ENCODE measurements around the gene DCAF4. TPM values are rescaled to one million over a fixed set of nuclear protein-coding genes. Genes with fewer than 3 reads are reported as not detected.

DCAF4 gene
- total RNA-seq, 1 donor, result 21.0 TPM

GRCh38 chr14:72996916-72997315 lies 70.7 kb downstream of the DCAF4 start:
- no peak overlapping the region for H3K4me3 ChIP-seq (ENCODE audit: insufficient read depth, low read length)
- no peak overlapping the region for H3K27ac ChIP-seq (ENCODE audit: low read depth, low read length)
- H3K9me3 ChIP-seq (ENCODE audit: low read depth, low read length), result no peaks in the 10 kb centered on the region
- TF ChIP-seq, protein P1, sequence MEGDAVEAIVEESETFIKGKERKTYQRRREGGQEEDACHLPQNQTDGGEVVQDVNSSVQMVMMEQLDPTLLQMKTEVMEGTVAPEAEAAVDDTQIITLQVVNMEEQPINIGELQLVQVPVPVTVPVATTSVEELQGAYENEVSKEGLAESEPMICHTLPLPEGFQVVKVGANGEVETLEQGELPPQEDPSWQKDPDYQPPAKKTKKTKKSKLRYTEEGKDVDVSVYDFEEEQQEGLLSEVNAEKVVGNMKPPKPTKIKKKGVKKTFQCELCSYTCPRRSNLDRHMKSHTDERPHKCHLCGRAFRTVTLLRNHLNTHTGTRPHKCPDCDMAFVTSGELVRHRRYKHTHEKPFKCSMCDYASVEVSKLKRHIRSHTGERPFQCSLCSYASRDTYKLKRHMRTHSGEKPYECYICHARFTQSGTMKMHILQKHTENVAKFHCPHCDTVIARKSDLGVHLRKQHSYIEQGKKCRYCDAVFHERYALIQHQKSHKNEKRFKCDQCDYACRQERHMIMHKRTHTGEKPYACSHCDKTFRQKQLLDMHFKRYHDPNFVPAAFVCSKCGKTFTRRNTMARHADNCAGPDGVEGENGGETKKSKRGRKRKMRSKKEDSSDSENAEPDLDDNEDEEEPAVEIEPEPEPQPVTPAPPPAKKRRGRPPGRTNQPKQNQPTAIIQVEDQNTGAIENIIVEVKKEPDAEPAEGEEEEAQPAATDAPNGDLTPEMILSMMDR (IDR thresholded peaks at IDR 0.05; ENCODE audit: extremely low read depth, low read depth, low read length), result no peak
- DNase-seq (ENCODE audit: insufficient read length, low spot score, missing footprints), result no peak
- H4K20me1 ChIP-seq (ENCODE audit: insufficient read depth, low read length), result peaks cover 8% of the 10 kb centered on the region
- peaks cover 29% of the 10 kb centered on the region for H3K36me3 ChIP-seq (ENCODE audit: insufficient read depth, low read length)
- no peak overlapping the region for H3K4me2 ChIP-seq (ENCODE audit: insufficient read depth, low read length)
- no peak overlapping the region for H2AFZ ChIP-seq (ENCODE audit: low read length)
- peaks cover 32% of the 10 kb centered on the region for H3K79me2 ChIP-seq (ENCODE audit: insufficient read depth, low read length)
- no peaks in the 10 kb centered on the region for H3K27me3 ChIP-seq (ENCODE audit: insufficient read depth, low read length)
- H3K4me1 ChIP-seq (ENCODE audit: insufficient read depth, low read length), result peaks cover under 1% of the 10 kb centered on the region

GRCh38 chr14:72998252-72998903 lies 72.1 kb downstream of the DCAF4 start:
- peaks cover 12% of the 10 kb centered on the region for H4K20me1 ChIP-seq (ENCODE audit: insufficient read depth, low read length)
- no peak overlapping the region for H3K27ac ChIP-seq (ENCODE audit: low read depth, low read length)
- TF ChIP-seq, protein P1 (IDR thresholded peaks at IDR 0.05; ENCODE audit: extremely low read depth, low read depth, low read length), result no peak
- no peak overlapping the region for H3K4me3 ChIP-seq (ENCODE audit: insufficient read depth, low read length)
- H3K9me3 ChIP-seq (ENCODE audit: low read depth, low read length), result no peaks in the 10 kb centered on the region
- peaks cover 39% of the 10 kb centered on the region for H3K79me2 ChIP-seq (ENCODE audit: insufficient read depth, low read length)
- H3K4me2 ChIP-seq (ENCODE audit: insufficient read depth, low read length), result no peak overlapping the region
- H3K36me3 ChIP-seq (ENCODE audit: insufficient read depth, low read length), result peaks cover 18% of the 10 kb centered on the region
- no peak overlapping the region for H2AFZ ChIP-seq (ENCODE audit: low read length)
- H3K27me3 ChIP-seq (ENCODE audit: insufficient read depth, low read length), result no peaks in the 10 kb centered on the region
- H3K4me1 ChIP-seq (ENCODE audit: insufficient read depth, low read length), result peaks cover 7% of the 10 kb centered on the region
- no peak for DNase-seq (ENCODE audit: insufficient read length, low spot score, missing footprints)

GRCh38 chr14:72999316-72999715 lies 73.1 kb downstream of the DCAF4 start:
- Histone ChIP-seq H4K20me1 (ENCODE audit: insufficient read depth, low read length) (peaks cover 16% of the 10 kb centered on the region), H3K79me2 (ENCODE audit: insufficient read depth, low read length) (peaks cover 48% of the 10 kb centered on the region), H3K4me3 (ENCODE audit: insufficient read depth, low read length) (no peak overlapping the region), H3K4me2 (ENCODE audit: insufficient read depth, low read length) (no peak overlapping the region), H3K27me3 (ENCODE audit: insufficient read depth, low read length) (no peaks in the 10 kb centered on the region), H3K36me3 (ENCODE audit: insufficient read depth, low read length) (peaks cover 18% of the 10 kb centered on the region), H3K27ac (ENCODE audit: low read depth, low read length) (no peak overlapping the region), H3K9me3 (ENCODE audit: low read depth, low read length) (no peaks in the 10 kb centered on the region), H3K4me1 (ENCODE audit: insufficient read depth, low read length) (peaks cover 7% of the 10 kb centered on the region), H2AFZ (ENCODE audit: low read length) (no peak overlapping the region)
- no peak for DNase-seq (ENCODE audit: insufficient read length, low spot score, missing footprints)
- TF ChIP-seq, protein P1 (IDR thresholded peaks at IDR 0.05; ENCODE audit: extremely low read depth, low read depth, low read length), result no peak

DNA sequence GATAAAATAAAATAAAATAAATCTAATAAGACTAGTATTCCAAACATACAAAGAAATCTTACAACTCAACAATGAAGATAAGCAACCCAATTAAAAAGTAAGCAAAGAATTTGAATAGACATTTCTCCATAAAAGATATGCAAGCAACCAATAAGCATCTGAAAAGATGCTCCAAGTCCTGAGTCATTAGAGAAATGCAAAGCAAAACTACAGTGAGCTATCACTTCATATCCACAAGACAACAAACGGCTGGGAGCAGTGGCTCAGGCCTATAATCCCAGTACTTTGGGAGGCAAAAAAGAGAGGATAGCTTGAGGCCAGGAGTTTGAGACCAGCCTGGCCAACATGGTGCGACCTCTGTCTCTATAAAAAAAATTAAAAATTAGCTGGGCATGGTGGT lies 73.8 kb downstream of the DCAF4 start:
- Histone ChIP-seq H3K27ac (ENCODE audit: low read depth, low read length) (no peak overlapping the region), H3K36me3 (ENCODE audit: insufficient read depth, low read length) (peaks cover 18% of the 10 kb centered on the region), H3K4me2 (ENCODE audit: insufficient read depth, low read length) (no peak overlapping the region), H2AFZ (ENCODE audit: low read length) (no peak overlapping the region), H3K4me3 (ENCODE audit: insufficient read depth, low read length) (no peak overlapping the region), H3K4me1 (ENCODE audit: insufficient read depth, low read length) (peaks cover 7% of the 10 kb centered on the region), H3K79me2 (ENCODE audit: insufficient read depth, low read length) (peaks cover 55% of the 10 kb centered on the region), H3K27me3 (ENCODE audit: insufficient read depth, low read length) (no peaks in the 10 kb centered on the region), H3K9me3 (ENCODE audit: low read depth, low read length) (no peaks in the 10 kb centered on the region), H4K20me1 (ENCODE audit: insufficient read depth, low read length) (peaks cover 17% of the 10 kb centered on the region)
- DNase-seq (ENCODE audit: insufficient read length, low spot score, missing footprints), result no peak
- TF ChIP-seq, protein P1 (IDR thresholded peaks at IDR 0.05; ENCODE audit: extremely low read depth, low read depth, low read length), result no peak

All from osteoblast (primary cell).